ENCODE measurements around the gene PNPLA7.
A peak's percentile ranks its signal among the peaks of the same experiment; 100 is the strongest.

PNPLA7 gene

DNA sequence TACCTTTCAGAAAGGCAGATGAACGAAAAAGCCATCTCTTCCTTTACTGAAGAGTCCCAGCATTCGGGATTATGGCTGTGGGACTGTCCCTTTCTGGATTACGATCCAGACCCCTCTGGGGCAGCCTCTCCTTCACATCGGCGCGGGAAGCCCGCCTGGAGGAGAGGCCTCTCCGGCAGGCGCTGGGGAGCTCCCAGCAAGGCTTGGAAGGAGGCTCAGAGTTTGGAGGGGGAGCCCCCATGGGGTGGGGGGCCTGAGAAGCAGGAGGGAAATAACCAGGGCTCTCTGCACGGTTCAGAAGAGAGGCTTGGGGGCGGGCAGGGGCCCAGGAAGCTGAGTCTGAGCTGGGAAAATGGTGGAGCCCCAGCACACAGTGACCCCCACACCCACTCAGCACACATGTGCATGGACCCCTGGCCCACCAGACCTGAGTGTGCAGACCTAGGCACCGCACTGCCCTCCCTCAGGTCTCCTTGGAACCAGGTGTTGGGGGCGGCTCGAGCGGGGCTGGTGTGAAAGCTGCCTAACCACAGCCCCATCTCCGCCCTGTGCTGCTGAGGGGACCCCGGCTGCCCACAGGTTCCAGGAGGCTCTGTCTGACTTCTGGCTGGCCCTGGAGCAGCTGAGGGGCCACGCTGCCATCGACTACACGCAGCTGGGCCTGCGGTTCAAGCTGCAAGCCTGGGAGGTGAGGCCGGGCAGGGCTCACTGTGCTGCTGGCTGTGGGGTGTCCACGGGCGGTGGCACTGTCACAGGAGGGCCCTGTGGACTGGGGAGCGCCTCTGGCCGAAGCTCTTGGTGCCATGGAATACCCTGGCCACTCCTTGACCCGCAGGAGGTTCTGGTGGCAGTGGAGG is 122.5 kb downstream of the PNPLA7 start:
- no peaks in the 10 kb centered on the region for H3K36me3 ChIP-seq (replicated peaks)
- in situ Hi-C loops (cut with MboI; ENCODE audit: low sequenced_read_pairs) = no loop called here
- H3K9me3 ChIP-seq = no peaks in the 10 kb centered on the region
- H3K4me1 ChIP-seq = peaks cover 2% of the 10 kb centered on the region; the same call in 1 of the 2 replicates
- DNase-seq (ENCODE audit: low spot score in 2 of 2) = no peak
- no peaks in the 10 kb centered on the region for H3K27me3 ChIP-seq (ENCODE audit: low read depth)
- no peak overlapping the region for H3K4me3 ChIP-seq

DNA sequence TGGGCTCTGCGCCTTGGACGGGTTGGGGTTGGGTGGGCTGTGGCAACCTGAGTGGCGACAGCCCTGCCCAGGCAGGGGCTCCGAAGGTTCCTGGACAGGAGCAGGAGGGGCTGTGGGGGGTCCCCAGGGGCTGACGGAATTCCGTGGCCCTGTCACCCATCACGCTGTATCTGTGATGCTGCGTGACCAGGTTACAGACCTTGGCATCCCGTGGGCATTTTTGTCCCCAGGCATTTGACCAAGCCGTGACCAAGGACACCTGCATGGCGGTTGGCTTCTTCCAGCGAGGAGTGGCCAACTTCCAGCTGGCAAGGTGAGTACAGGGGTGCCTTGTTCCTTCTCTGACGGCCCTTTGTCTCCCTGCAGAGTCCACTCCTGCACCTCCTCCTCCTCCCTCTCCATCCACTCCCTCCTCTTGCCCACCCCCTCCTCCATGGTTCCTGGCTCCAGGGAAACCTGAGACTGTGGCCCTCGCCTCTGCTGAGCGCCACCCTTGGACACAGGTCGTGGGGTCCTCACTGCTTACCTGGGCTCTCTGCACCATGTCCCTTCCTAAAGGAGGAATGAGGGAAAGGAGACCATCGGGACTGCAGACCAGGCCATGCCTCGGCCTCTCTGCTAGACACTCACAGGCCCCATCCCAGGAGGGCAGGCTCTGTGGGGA is 124.1 kb downstream of the PNPLA7 start:
- no peak for DNase-seq (ENCODE audit: low spot score in 2 of 2)
- Histone ChIP-seq H3K4me3 (no peak overlapping the region), H3K4me1 (peaks cover 2% of the 10 kb centered on the region; the same call in 1 of the 2 replicates), H3K9me3 (no peaks in the 10 kb centered on the region), H3K36me3 (replicated peaks) (no peaks in the 10 kb centered on the region), H3K27me3 (ENCODE audit: low read depth) (no peaks in the 10 kb centered on the region)
- in situ Hi-C loops (cut with MboI; ENCODE audit: low sequenced_read_pairs) = no loop called here

GRCh38 chr9:137423514-137424291 is 126.5 kb downstream of the PNPLA7 start:
- no peaks in the 10 kb centered on the region for H3K9me3 ChIP-seq
- 0 out of 2 replicates have a peak, but pooled peaks cover 3% of the 10 kb centered on the region for H3K36me3 ChIP-seq (replicated peaks)
- H3K4me3 ChIP-seq = peak overlapping the region; percentile 67
- peaks cover 2% of the 10 kb centered on the region; the same call in 1 of the 2 replicates for H3K4me1 ChIP-seq
- DNase-seq (ENCODE audit: low spot score in 2 of 2) = peak in 1 of 2 experiments; percentile 40
- in situ Hi-C loops (cut with MboI; ENCODE audit: low sequenced_read_pairs) = no loop called here
- no peaks in the 10 kb centered on the region for H3K27me3 ChIP-seq (ENCODE audit: low read depth)

DNA sequence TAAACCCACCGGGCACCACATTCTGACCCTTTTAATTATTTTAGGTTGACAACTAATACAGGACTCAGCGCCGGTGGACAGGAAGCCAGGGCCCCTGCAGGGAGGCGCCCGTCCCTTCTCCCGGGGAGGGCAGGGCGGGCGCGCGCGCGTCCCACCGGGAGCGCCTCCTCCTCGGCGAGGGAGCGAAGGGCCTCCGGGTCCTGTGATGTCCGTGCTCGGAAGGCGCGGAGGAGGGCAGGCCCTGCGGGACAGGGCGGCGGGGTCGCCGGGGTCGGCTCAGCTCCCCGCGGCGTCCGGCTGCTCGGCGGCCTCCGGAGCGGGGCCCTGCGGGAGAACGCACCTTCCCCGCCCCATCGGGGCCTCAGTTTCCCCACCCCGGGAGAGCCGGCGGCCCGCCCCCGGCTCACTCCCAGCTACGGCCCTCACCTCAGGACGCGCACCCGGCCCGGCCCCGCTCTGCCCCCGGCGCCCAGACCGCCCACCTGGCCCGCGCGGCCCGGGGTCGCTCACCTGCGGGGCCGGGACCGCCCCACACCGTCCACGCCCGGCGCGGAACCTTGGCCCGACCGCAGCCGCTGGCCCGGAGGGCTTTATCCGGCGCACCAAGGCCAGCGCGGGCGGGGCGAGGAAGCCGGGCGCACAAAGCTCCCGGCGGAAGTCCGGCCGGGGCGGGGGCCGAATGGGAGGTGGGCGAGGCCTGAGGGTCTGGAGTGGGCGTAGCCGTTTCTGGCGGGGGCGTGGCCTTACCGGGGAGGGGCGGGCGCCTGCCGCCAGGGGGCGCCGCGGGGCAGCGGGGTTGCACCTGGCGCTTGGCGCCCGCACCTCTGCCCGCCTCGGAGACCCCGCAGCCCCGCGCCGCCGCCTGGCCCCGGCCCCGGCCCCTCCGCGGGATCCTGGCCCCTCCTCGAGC is 127.3 kb downstream of the PNPLA7 start, which contains the start of the genes EXD3 and NOXA1:
EXD3 (minus strand) TSS at position 559 of the 910 bp plus-strand sequence. CDS start 27,805 bp downstream, outside the sequence.
NOXA1 (plus strand) TSS at position 790 of the 910 bp plus-strand sequence. CDS start 137 bp downstream, outside the sequence.
- in situ Hi-C loops (cut with MboI; ENCODE audit: low sequenced_read_pairs) = no loop called here
- Histone ChIP-seq H3K36me3 (replicated peaks) (0 out of 2 replicates have a peak, but pooled peaks cover 3% of the 10 kb centered on the region), H3K4me1 (peaks cover 10% of the 10 kb centered on the region), H3K9me3 (no peaks in the 10 kb centered on the region), H3K27me3 (ENCODE audit: low read depth) (no peaks in the 10 kb centered on the region), H3K4me3 (peak within 1 kb of the TSS; percentile 67)
- peak; percentile 84 to 96 for DNase-seq (ENCODE audit: low spot score in 2 of 2)

- H3K9me3 ChIP-seq = no peaks in the 10 kb centered on the region
- peaks cover 18% of the 10 kb centered on the region for H3K4me1 ChIP-seq
- H3K4me3 ChIP-seq = peak overlapping the region; percentile 67
- DNase-seq (ENCODE audit: low spot score in 2 of 2) = peak in 1 of 2 experiments; percentile 9
- in situ Hi-C loops (cut with MboI; ENCODE audit: low sequenced_read_pairs) = no loop called here
- 0 out of 2 replicates have a peak, but pooled peaks cover 3% of the 10 kb centered on the region for H3K36me3 ChIP-seq (replicated peaks)
- no peaks in the 10 kb centered on the region for H3K27me3 ChIP-seq (ENCODE audit: low read depth)
These were observed 128.2 kb downstream of the PNPLA7 start for GRCh38 chr9:137421838-137422603.

- in situ Hi-C loops (cut with MboI; ENCODE audit: low sequenced_read_pairs) = no loop called here
- H3K9me3 ChIP-seq = no peaks in the 10 kb centered on the region
- 0 out of 2 replicates have a peak, but pooled peaks cover 3% of the 10 kb centered on the region for H3K36me3 ChIP-seq (replicated peaks)
- DNase-seq (ENCODE audit: low spot score in 2 of 2) = peak in 1 of 2 experiments; percentile 55
- H3K27me3 ChIP-seq (ENCODE audit: low read depth) = no peaks in the 10 kb centered on the region
- peak overlapping the region; percentile 31 for H3K4me3 ChIP-seq
- H3K4me1 ChIP-seq = peaks cover 18% of the 10 kb centered on the region
These were observed 132.8 kb downstream of the PNPLA7 start for GRCh38 chr9:137417161-137418021.

DNA sequence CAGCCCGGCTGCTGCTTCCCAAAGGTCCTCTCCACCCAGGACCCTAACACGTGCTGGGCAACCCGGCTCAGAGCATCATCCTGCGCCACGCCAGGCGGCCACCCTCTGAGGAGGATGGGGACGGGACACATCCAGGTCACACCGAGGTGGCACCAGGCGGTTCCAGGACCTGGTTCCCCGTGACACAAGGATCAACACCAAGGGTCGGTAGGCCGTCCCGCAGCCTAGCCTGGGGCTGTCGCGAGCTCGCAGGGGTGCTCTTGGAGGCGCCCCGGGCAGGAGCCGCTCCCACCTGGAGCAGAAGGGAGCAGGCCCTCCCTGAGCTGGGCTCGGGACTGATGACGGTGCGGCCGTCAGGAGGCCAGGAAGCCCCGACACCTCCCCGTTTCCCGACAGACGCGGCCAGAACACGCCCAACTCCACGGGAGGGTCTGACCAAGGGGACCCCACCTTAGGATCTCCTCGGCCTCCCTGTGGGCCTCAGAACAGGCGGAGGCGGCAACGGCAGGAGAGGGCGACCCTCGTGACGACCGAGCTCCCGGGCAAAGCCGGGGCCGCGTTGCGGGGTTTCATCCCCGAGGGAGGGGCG is 133.5 kb downstream of the PNPLA7 start:
- H3K9me3 ChIP-seq = no peaks in the 10 kb centered on the region
- DNase-seq (ENCODE audit: low spot score in 2 of 2) = no peak
- in situ Hi-C loops (cut with MboI; ENCODE audit: low sequenced_read_pairs) = no loop called here
- H3K4me3 ChIP-seq = peak overlapping the region; percentile 31; the same call in 1 of the 2 replicates
- no peaks in the 10 kb centered on the region for H3K27me3 ChIP-seq (ENCODE audit: low read depth)
- H3K4me1 ChIP-seq = peaks cover 18% of the 10 kb centered on the region
- 0 out of 2 replicates have a peak, but pooled peaks cover 3% of the 10 kb centered on the region for H3K36me3 ChIP-seq (replicated peaks)

DNA sequence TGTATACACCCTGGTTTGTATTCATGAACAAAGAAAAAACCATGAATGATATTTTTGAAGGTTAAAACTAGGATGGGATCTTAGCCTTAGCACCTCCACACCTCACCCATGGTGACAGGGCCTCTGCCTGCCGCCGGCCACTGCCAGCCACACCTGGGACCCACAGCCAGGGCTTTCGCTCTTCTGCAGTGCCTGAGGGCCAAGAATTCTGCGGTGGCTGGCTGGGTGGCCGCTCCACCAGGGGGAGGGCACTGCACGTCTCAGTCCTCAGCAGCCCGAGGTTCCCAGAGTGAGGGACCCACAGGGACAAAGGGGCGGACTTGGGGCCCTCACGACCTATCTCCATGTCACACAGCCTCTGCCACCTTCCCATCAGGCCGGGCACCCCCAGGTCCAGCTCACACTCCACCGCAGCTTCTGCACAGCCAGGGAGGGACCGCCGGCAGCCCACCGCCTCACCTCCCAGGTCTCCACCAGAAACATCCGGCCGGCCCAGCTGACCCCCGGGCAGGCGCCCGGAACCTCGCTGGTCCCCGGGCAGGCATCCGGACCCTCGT is 134.1 kb downstream of the PNPLA7 start:
- no peak overlapping the region for H3K4me3 ChIP-seq
- no peaks in the 10 kb centered on the region for H3K27me3 ChIP-seq (ENCODE audit: low read depth)
- DNase-seq (ENCODE audit: low spot score in 2 of 2) = no peak
- peaks cover 18% of the 10 kb centered on the region for H3K4me1 ChIP-seq
- in situ Hi-C loops (cut with MboI; ENCODE audit: low sequenced_read_pairs) = no loop called here
- H3K36me3 ChIP-seq (replicated peaks) = 0 out of 2 replicates have a peak, but pooled peaks cover 3% of the 10 kb centered on the region
- H3K9me3 ChIP-seq = no peaks in the 10 kb centered on the region

- Histone ChIP-seq H3K36me3 (replicated peaks) (no peaks in the 10 kb centered on the region), H3K27me3 (ENCODE audit: low read depth) (no peaks in the 10 kb centered on the region), H3K4me3 (no peak overlapping the region), H3K9me3 (no peaks in the 10 kb centered on the region), H3K4me1 (peaks cover 18% of the 10 kb centered on the region)
- no peak for DNase-seq (ENCODE audit: low spot score in 2 of 2)
- in situ Hi-C loops (cut with MboI; ENCODE audit: low sequenced_read_pairs) = no loop called here
These were observed 134.8 kb downstream of the PNPLA7 start for GRCh38 chr9:137415451-137415850.

DNA sequence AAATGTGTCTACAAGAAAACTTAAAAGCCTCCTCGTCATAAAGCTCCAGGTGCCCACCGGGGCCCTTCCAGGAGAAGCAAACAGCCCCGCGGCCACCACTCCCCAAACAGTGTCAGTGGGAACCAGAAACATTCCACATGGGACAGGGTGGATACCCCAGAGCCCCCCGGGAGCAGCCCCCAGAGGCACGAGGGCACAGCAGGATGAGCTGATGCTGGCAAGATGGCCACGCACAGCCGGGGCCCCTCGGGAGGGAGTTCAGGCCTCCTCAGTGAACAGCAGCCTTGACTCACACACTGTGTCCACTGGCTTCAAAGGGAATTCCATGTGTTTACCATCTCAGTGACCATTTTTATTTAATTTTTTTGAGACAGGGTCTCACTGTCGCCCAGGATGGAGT is 137.8 kb downstream of the PNPLA7 start:
- DNase-seq (ENCODE audit: low spot score in 2 of 2) = no peak
- Histone ChIP-seq H3K36me3 (replicated peaks) (no peaks in the 10 kb centered on the region), H3K27me3 (ENCODE audit: low read depth) (no peaks in the 10 kb centered on the region), H3K4me1 (peaks cover 4% of the 10 kb centered on the region), H3K4me3 (no peak overlapping the region), H3K9me3 (no peaks in the 10 kb centered on the region)
- in situ Hi-C loops (cut with MboI; ENCODE audit: low sequenced_read_pairs) = no loop called here

Data from HAP-1 (cell line).